Fibroblast of skin of right biceps (primary cell): ENCODE results near the gene ATM.
A peak's percentile ranks its signal among the peaks of the same experiment; 100 is the strongest.
"Not testable (repeated sequence)": the region's sequence is repeated elsewhere in the genome, so short reads cannot be mapped to it uniquely, and the experiment has no call there.

Experiments
- DNase-seq: peaks from one replicate; pipeline ENCODE4 v3.0.0-alpha.2; 2013

Gene ATM

GRCh38 chr11:108393046-108393445, 170.2 kb downstream of the ATM start:
- DNase-seq, result no peak

DNA sequence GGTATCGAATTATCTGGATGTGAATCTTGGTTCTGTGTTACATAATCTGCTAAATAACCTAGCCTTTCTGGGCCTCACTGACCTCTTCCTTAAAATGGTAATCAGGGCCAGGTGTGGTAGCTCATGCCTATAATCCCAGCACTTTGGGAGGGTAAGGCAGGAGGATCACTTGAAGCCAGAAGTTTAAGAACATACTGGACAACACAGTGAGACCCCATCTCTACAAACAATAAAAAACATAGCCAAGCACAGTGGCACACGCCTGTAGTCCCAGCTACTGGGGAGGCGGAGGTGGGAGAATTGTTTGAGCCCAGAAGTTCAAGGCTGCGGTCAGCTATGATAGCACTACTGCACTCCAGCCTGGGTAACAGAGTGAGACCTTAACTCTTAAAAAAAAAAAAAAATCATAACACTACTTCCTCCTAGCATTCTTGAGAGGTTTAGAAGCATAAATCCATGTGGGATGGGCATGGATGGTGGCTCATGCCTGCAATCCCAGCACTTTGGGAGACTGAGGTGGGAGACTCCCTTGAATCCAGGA, 171.9 kb downstream of the ATM start:
- no peak for DNase-seq

DNA sequence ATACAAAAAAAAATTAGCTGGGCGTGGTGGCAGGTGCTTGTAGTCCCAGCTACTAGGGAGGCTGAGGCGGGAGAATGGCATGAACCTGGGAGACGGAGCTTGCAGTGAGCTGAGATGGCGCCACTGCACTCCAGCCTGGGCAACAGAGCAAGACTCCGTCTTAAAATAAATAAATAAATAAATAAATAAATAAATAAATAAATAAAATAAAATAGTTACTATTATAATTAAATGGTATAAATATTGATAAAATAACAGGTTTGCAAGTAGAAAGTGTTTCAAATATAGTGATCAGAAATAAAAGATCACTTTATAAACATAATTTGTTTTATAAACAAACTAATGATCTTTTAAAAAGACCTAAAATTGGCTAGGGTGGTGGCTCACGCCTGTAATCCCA, 173.8 kb downstream of the ATM start:
- not testable (repeated sequence) for DNase-seq

- DNase-seq, result no peak
Measured at GRCh38 chr11:108398439-108398838, 175.6 kb downstream of the ATM start.

DNA sequence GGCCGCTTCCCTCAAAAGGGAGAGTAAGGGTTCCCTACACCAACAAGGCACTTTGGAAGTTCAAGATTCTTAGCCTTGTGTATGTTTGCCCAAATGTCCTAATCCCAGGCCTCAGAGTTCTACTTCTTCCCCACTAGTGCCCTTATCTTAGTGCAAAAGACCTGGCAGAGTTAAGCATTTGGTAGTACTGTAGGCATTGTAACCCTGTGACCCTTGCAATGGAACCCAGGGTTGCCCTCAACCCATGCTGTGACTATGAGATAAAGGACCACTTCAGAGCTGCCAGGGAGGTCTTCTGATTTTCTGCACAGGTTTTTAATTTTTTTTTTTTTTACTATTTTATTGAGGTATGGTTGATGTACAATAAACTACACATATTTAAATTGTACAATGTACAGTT, 179.4 kb downstream of the ATM start:
- no peak for DNase-seq

- DNase-seq, result no peak
Measured at GRCh38 chr11:108403052-108403451, 180.2 kb downstream of the ATM start.

GRCh38 chr11:108405706-108406105, 182.8 kb downstream of the ATM start:
- peak; percentile 19 for DNase-seq

DNA sequence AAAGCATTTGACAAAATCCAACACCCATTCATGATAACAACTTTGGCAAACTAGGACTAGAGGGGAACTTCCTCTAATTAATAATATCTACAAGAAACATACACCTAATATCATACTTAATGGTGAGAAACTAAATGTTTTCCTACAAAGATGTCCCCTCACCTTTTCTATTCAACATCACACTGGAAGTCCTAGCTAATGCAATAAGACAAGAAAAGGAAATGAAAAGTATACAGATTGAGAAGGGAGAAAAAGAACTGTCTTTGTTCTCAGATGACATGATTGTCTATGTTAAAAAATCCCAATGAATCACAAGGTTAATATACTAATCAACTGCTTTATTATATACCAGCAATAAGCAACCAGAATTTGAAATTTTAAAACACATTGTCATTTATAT, 192.1 kb downstream of the ATM start:
- DNase-seq, result no peak

DNA sequence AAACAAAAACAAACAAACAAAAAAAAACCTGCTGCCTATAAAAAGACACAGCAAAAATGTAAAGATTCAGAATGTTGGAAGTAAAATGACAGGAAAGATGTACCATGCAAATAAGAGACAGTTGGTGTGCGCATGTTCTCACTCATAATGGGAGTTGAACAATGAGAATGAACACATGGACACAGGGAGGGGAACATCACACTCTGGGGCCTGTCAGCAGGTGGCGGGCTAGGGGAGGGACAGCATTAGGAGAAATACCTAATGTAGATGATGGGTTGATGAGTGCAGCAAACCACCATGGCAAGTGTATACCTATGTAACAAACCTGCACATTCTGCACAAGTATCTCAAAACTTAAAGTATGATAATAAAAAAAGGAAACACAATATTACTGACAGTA, 194.7 kb downstream of the ATM start:
- peak; percentile 16 for DNase-seq
